IMR-90 (cell line): ENCODE data around the gene SNAP29. TPM values are rescaled to one million over a fixed set of nuclear protein-coding genes. Genes with fewer than 3 reads are reported as not detected.

Source experiments
- ATAC-seq: fragments of 200-7000 bp; cut with Tn5 transposase; 2 replicates; pipeline ENCODE4 v1.9.1; 2020; ENCODE audit warnings: low read depth, mild to moderate bottlenecking, moderate library complexity
- BruUV-seq: library from RNA; stranded (reverse); fragments of 400-500 nt; replicated peaks from 2 replicates; lab custom pipeline; 2021; lab: Mats Ljungman, UMichigan
- CTCF ChIA-PET: fragments of 300-600 bp; formaldehyde crosslinking; extraction: SDS; loops from one replicate; lab custom pipeline; 2021; ENCODE audit warnings: antibody characterized with exemption; lab: Yijun Ruan, JAX
- POLR2A ChIA-PET: fragments of 300-600 bp; sonication (Branson Sonifier 250); formaldehyde crosslinking; loops from one replicate; lab custom pipeline; 2022; ENCODE audit warnings: antibody characterized with exemption; ENCODE audit not compliant: unreplicated experiment; lab: Charles Lee
- DNase-seq: peaks from one replicate; pipeline ENCODE4 v3.0.0; 2013
- H2AFZ ChIP-seq: replicated peaks from 2 replicates; pipeline ENCODE3; 2013; ENCODE audit warnings: low read length, mild to moderate bottlenecking; ENCODE audit not compliant: poor library complexity
- H2AK5ac ChIP-seq: 2 replicates; pipeline ENCODE4 v1.6.1; 2013; ENCODE audit warnings: low read depth, low read length, inconsistent platforms
- H2AK9ac ChIP-seq: replicated peaks from 2 replicates; pipeline ENCODE3; 2013; ENCODE audit warnings: mild to moderate bottlenecking, low read depth, low read length, moderate library complexity; ENCODE audit not compliant: poor library complexity
- H2BK120ac ChIP-seq: 2 replicates; pipeline ENCODE4 v1.6.1; 2013; ENCODE audit warnings: low read depth, low read length, inconsistent platforms
- H2BK15ac ChIP-seq: 3 replicates; pipeline ENCODE4 v1.6.1; 2013; ENCODE audit warnings: low read depth, low read length, inconsistent platforms
- H2BK20ac ChIP-seq: 2 replicates; pipeline ENCODE4 v1.6.1; 2013; ENCODE audit warnings: low read depth, mild to moderate bottlenecking, inconsistent platforms, low read length, moderate library complexity
- H2BK5ac ChIP-seq: 2 replicates; pipeline ENCODE4 v1.6.1; 2013; ENCODE audit warnings: mild to moderate bottlenecking, low read depth, low read length, inconsistent platforms; ENCODE audit not compliant: poor library complexity, severe bottlenecking
- H3K14ac ChIP-seq: replicated peaks from 2 replicates; pipeline ENCODE4 v1.6.1; 2013; ENCODE audit warnings: low read depth, low read length, inconsistent platforms
- H3K18ac ChIP-seq: 2 replicates; pipeline ENCODE4 v1.6.1; 2013; ENCODE audit warnings: low read depth, low read length, control low read depth
- H3K23ac ChIP-seq: 2 replicates; pipeline ENCODE4 v1.6.1; 2013; ENCODE audit warnings: low read depth, low read length, inconsistent platforms
- H3K27ac ChIP-seq: 2 replicates; pipeline ENCODE4 v1.5.1; 2013; ENCODE audit warnings: mild to moderate bottlenecking, control low read depth, low read length; ENCODE audit not compliant: insufficient read depth
- H3K27me3 ChIP-seq: 2 replicates; pipeline ENCODE4 v1.6.1; 2013; ENCODE audit warnings: low read length; ENCODE audit not compliant: control insufficient read depth, insufficient read depth
- H3K36me3 ChIP-seq: 2 replicates; pipeline ENCODE4 v1.6.1; 2013; ENCODE audit warnings: low read length, mixed read lengths; ENCODE audit not compliant: control insufficient read depth, insufficient read depth
- H3K4ac ChIP-seq: 2 replicates; pipeline ENCODE4 v1.6.1; 2013; ENCODE audit warnings: low read depth, low read length, inconsistent platforms
- H3K4me1 ChIP-seq: 2 replicates; pipeline ENCODE4 v1.6.1; 2013; ENCODE audit warnings: low read length, mixed read lengths; ENCODE audit not compliant: control insufficient read depth, insufficient read depth
- H3K4me2 ChIP-seq: 2 replicates; pipeline ENCODE4 v1.6.1; 2013; ENCODE audit warnings: low read depth, mild to moderate bottlenecking, control low read depth, low read length, moderate library complexity
- H3K4me3 ChIP-seq: 2 replicates; pipeline ENCODE4 v1.5.1; 2013; ENCODE audit warnings: low read depth, mild to moderate bottlenecking, control low read depth, low read length, moderate library complexity; ENCODE audit not compliant: insufficient read depth
- H3K56ac ChIP-seq: 2 replicates; pipeline ENCODE4 v1.6.1; 2013; ENCODE audit warnings: low read length, inconsistent platforms; ENCODE audit not compliant: insufficient read depth; ENCODE audit errors: extremely low read depth
- H3K79me1 ChIP-seq, 2 experiments: 2 replicates each; pipeline ENCODE4 v1.6.1; 2013; ENCODE audit warnings: low read length in 2 of 2, inconsistent platforms in 1 of 2, low read depth in 1 of 2
- H3K9ac ChIP-seq: 2 replicates; pipeline ENCODE4 v1.6.1; 2013; ENCODE audit warnings: low read depth, low read length, control low read depth
- H3K9me1 ChIP-seq: 2 replicates; pipeline ENCODE4 v1.6.1; 2013; ENCODE audit warnings: low read length, inconsistent platforms; ENCODE audit not compliant: insufficient read depth
- H3K9me3 ChIP-seq: 2 replicates; pipeline ENCODE4 v1.6.1; 2013; ENCODE audit warnings: low read length; ENCODE audit not compliant: control insufficient read depth, insufficient read depth
- H4K20me1 ChIP-seq: 2 replicates; pipeline ENCODE4 v1.6.1; 2013; ENCODE audit warnings: low read length, inconsistent platforms; ENCODE audit not compliant: insufficient read depth
- H4K5ac ChIP-seq: 2 replicates; pipeline ENCODE4 v1.6.1; 2013; ENCODE audit warnings: mild to moderate bottlenecking, low read depth, low read length, control low read depth
- H4K8ac ChIP-seq, 2 experiments: 2 replicates each; pipeline ENCODE4 v1.6.1; 2013; ENCODE audit warnings: low read depth in 2 of 2, low read length in 2 of 2, control low read depth in 1 of 2, inconsistent platforms in 1 of 2
- H4K91ac ChIP-seq: 2 replicates; pipeline ENCODE4 v1.6.1; 2013; ENCODE audit warnings: low read depth, low read length, inconsistent platforms; ENCODE audit not compliant: insufficient read depth
- MAZ ChIP-seq: IDR thresholded peaks from 2 replicates; pipeline ENCODE4 v1.6.1; 2012; ENCODE audit warnings: low read depth, mild to moderate bottlenecking, low read length, improper control_type of control experiment, moderate library complexity, borderline replicate concordance
- RCOR1 ChIP-seq: IDR thresholded peaks from 2 replicates; pipeline ENCODE4 v1.6.1; 2012; ENCODE audit warnings: mild to moderate bottlenecking, low read length, improper control_type of control experiment; ENCODE audit not compliant: insufficient replicate concordance
- WGBS, 2 experiments: methylation state at CpG; one replicate each; pipeline versions ENCODE4 v1.1.5 to v1.1.7; 2013; ENCODE audit warnings: missing lambda C conversion rate in 2 of 2; ENCODE audit not compliant: insufficient read length in 1 of 2; ENCODE audit errors: extremely low coverage in 2 of 2; 5-methylcytosine and 5-hydroxymethylcytosine counted together
- dilution Hi-C: fragments of 300-500 bp; cut with HindIII; formaldehyde crosslinking; loops from one replicate; pipeline ENCODE4 v1.14.3; 2018; ENCODE audit warnings: low sequenced_read_pairs; ENCODE audit not compliant: unreplicated experiment
- in situ Hi-C: fragments of 300-500 bp; cut with MboI; formaldehyde crosslinking; loops from 3 replicates; pipeline ENCODE4 v1.14.3; 2019; ENCODE audit warnings: low sequenced_read_pairs, inconsistent platforms, mixed read lengths
- intact Hi-C: fragments of 100-400 bp; cut with micrococcal nuclease; formaldehyde crosslinking; loops from 2 replicates; pipeline ENCODE4 v1.10.0; 2022
- polyA plus RNA-seq, 3 experiments: library from polyadenylated mRNA; depleted of rRNA; stranded (reverse); fragments of >200 nt; gene quantifications; 2 replicates each; pipeline ENCODE4 v1.2.3, GENCODE V29; 2012; ENCODE audit warnings: low replicate concordance in 1 of 3
- total RNA-seq: library from RNA; depleted of rRNA; stranded (reverse); fragments of >200 nt; gene quantifications from 2 replicates; pipeline ENCODE4 v1.2.3, GENCODE V29; 2012

Gene SNAP29
- total and polyA plus RNA-seq, 2 of the 4 experiments (the other 2 are of a cell fraction) = 10.6 to 29.5 TPM

DNA sequence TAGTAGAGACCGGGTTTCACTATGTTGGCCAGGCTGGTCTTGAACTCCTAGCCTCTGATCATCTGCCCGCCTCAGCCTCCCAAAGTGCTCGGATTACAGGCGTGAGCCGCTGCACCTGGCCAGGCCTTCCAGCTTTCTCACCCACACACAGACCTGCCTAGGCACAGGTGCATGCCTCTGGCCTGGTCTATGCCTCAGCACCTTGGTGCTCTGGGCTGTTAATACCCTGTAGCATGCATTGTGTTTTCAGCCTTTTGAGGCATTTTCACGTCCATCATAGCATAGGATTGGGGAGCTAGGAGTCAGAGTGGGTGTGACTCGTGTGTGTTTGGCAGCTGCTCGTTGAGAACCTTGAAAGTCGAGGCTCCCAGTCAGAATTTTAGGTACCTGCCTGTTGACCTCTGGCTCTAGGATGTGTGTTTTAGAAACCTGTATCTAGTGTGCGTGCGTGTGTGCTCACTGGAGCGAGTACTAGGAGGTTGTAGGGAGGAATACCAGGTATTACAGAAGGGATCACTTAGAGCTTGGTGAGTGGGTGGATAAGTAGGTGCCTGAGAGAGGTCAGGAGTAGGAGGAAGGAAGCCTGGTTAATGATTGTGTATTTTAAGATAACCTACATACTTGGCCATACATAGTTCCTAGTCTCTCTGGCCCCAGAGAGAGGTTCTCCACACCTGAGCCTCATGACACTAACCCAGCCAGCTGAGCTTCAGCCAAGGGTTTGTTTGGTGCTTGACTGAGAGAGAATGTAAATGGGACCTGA is 78.4 kb downstream of the SNAP29 start:
- intact Hi-C loops (no loop called here), dilution Hi-C loops (no loop called here), in situ Hi-C loops (no loop called here)
- Histone ChIP-seq H3K9me3 (no peaks in the 10 kb centered on the region), H3K4me1 (peaks cover 10% of the 10 kb centered on the region), H3K14ac (no peak overlapping the region), H3K79me1 (peaks cover 12 to 65% of the 10 kb centered on the region in 2 experiments), H4K8ac (no peak overlapping the region), H3K4ac (no peak overlapping the region), H3K9ac (no peak overlapping the region), H3K36me3 (peaks cover 31% of the 10 kb centered on the region), H2AFZ (no peak overlapping the region), H2BK20ac (no peak overlapping the region), H3K27me3 (no peaks in the 10 kb centered on the region), H3K23ac (no peak overlapping the region; the same call in 1 of the 2 replicates), H3K27ac (no peak overlapping the region), H3K4me3 (no peak overlapping the region), H4K20me1 (peaks cover 93% of the 10 kb centered on the region), H2BK15ac (no peak overlapping the region), H3K4me2 (no peak overlapping the region), H2BK5ac (no peak overlapping the region), H3K18ac (no peak overlapping the region), H3K9me1 (peaks cover 22% of the 10 kb centered on the region), H3K56ac (no peak overlapping the region), H2AK5ac (no peak overlapping the region), H4K5ac (no peak overlapping the region), H2AK9ac (no peak overlapping the region), H4K91ac (no peak overlapping the region), H2BK120ac (no peak overlapping the region)
- 76% methylated on average over 2 of the region's 12 CpGs; no CpG with 5 or more reads in 1 of the 2 experiments for whole genome bisulfite sequencing, 2 experiments
- TF ChIP-seq RCOR1 (no peak), MAZ (no peak)
- BruUV-seq = no TSS peak
- DNase-seq (no peak), ATAC-seq (no peak)
- POLR2A ChIA-PET = no interaction called here
- CTCF ChIA-PET = interaction anchor here (0.6 to 1.0 kb wide), 2 partner anchors 10 to 14 kb away, joined by 3 to 9 read pairs; no protein-coding TSS in a partner anchor
